Pons (tissue), 1 donor: ENCODE measurements around the gene ITGA8.
A peak's percentile ranks its signal among the peaks of the same experiment; 100 is the strongest.
"Not testable (repeated sequence)": the region's sequence is repeated elsewhere in the genome, so short reads cannot be mapped to it uniquely, and the experiment has no call there.

Experiments
- DNase-seq: peaks from one replicate; pipeline ENCODE4 v3.0.0-alpha.2; 2016; ENCODE audit warnings: low spot score

ITGA8 gene

GRCh38 chr10:15550950-15551349 is 168.8 kb downstream of the ITGA8 start:
- no peak for DNase-seq

GRCh38 chr10:15548331-15548730 is 171.4 kb downstream of the ITGA8 start:
- no peak for DNase-seq

GRCh38 chr10:15546606-15547005 is 173.1 kb downstream of the ITGA8 start:
- no peak for DNase-seq

DNA sequence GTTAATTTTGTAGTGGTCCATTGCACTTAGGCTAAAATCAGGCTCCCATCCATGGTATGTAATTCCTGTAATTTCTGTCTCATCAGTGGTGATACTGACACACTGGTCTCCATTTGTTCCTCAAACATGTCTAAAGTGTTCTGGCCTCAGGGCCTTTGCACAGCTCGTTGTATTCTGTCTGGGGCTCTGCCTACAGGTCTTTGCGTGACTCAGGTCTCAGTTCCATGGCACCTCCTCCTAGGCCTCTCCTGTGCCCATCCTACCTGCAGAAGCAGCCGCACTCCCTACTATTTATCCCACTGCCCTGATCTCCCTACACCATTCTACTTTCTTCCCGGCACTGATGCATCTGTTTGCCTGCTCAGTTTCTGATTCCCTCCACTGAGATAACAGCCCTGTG is 173.8 kb downstream of the ITGA8 start:
- no peak for DNase-seq

GRCh38 chr10:15545266-15545665 is 174.5 kb downstream of the ITGA8 start:
- DNase-seq, result no peak

GRCh38 chr10:15543994-15544393 is 175.7 kb downstream of the ITGA8 start:
- no peak for DNase-seq

DNA sequence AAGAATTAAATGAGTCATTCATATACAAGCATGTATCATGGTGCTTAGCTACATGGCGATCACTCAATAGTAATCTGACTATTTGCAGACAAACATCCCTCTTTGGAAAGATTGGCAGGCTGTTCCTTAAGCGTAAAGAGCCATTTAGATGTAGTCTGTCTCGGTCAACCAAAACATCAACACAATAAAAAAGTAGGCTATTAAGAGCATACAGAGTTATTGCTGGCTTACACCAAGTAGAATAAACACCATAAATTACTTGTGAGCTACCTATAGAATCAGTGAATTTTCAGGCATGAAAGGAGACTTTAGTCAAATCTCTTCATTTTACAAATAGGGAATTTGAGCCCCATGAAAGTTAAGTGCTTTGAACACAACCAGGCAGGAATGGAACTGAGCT is 176.9 kb downstream of the ITGA8 start:
- no peak for DNase-seq

GRCh38 chr10:15541376-15541775 is 178.3 kb downstream of the ITGA8 start:
- no peak for DNase-seq

DNA sequence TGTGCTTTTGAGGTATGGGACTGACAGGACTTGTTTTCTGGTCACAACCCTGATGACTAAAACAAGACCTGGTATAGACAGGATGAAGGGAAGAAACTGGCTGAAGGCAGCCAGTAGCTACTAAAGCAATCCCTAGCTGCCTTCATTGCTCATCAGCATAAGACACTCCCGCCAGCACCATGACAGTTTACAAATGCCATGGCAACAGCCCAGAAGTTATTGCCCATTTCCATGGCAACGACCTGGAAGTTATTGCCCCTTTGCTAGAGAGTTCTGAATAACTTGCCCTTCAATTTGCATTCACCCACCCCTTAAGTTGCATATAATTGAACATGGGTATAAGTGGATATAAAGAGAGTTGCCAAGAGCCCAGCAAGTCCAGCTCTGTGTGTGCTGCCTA is 179.0 kb downstream of the ITGA8 start:
- no peak for DNase-seq

DNA sequence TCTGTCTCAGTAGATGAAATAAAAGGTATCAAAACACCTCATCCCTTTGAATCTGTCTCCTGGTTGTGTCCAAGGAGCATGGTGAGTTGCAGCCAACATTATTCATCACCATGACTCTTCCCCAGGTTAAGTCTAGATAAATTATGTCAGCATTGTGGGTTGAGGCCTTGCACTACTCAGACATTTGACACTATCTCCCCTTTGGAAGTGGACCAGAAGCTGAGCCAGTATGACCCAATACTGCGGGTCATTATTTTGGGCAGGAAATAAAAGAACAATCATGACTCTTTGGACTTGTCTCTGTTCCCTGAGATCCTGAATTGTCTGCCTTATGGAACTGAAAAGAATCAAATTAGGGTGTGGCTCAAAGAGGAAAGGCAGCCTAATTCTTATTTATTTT is 180.5 kb downstream of the ITGA8 start:
- DNase-seq, result no peak

- not testable (repeated sequence) for DNase-seq
Observed at GRCh38 chr10:15534928-15535538, 184.7 kb downstream of the ITGA8 start.

DNA sequence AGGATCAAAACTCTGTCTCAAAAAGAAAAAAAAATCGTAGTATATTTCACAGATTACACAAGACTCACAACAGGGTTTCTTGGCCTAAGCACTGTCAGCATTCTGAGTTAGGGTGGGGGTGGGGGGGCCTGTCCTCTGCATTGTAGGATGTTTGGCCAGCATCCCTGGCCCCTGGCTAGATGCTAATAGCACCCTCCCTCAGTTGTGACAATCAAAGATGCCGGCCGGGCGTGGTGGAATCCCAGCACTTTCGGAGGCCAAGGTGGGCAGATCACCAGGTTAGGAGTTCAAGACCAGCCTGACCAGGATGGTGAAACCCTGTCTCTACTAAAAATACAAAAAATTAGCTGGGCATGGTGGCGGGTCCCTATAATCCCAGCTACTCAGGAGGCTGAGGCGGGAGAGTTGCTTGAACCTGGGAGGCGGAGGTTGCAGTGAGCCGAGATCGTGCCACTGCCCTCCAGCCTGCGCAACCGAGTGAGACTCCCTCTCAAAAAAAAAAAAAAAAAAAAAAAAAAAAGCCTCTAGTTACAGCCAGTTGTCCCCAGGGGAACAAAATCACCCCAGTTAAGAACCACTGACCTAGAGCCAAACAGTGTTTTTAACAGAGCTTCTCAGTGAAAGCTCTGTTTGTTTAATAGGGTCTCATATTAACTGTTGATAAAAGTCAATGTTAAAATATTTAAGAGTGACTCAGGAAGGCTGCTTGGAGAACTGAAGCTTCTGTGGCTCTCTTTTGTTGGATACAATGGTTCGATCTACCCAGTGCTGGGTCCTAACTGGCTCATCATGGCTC is 187.6 kb downstream of the ITGA8 start:
- DNase-seq, result no peak

DNA sequence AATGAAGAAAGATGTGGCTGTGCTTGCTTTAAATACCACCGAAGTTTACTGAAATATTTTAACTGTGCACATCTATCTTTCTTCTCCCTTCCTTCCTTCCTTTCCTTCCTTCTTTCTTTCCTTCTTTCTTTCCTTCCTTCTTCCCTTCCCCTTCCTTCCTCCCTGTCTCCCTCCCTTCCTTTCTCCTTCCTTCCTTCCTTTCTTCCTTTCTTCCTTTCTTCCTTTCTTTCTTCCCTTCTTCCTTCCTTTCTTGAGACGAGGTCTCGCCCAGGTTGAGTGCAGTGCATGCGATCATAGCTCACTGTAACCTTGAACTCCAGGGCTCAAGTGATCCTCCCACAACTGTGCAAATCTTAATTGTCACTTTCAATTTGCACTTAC is 190.9 kb downstream of the ITGA8 start:
- no peak for DNase-seq

GRCh38 chr10:15526754-15527153 is 193.0 kb downstream of the ITGA8 start:
- no peak for DNase-seq

DNA sequence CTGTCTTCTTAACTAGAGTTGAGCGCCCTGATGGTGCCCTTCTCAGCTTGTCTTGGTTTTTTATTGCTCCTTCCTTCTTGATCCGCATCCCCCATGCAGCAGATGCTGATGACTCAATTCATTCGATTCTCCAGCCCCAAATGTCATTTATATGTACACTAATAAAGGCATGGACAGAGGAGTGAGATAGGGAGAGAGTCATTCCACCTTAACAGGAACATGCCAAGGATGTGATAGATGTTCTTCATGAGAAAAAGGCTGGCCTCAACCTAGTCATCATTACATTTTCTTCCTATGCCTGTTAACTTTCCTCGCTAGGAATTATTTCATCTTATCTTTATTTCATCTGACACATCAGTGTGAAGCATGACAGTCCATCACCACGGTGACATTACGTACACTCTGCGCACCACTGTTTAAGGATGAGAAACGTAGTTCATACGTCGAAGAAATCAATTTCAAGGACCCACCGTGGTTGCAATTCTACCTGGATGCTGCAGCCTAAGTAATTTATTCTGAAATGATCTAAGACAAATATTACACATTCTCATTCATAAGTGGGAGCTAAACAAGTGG is 198.3 kb downstream of the ITGA8 start:
- DNase-seq, result no peak

GRCh38 chr10:15518250-15518649 is 201.5 kb downstream of the ITGA8 start:
- DNase-seq, result no peak

DNA sequence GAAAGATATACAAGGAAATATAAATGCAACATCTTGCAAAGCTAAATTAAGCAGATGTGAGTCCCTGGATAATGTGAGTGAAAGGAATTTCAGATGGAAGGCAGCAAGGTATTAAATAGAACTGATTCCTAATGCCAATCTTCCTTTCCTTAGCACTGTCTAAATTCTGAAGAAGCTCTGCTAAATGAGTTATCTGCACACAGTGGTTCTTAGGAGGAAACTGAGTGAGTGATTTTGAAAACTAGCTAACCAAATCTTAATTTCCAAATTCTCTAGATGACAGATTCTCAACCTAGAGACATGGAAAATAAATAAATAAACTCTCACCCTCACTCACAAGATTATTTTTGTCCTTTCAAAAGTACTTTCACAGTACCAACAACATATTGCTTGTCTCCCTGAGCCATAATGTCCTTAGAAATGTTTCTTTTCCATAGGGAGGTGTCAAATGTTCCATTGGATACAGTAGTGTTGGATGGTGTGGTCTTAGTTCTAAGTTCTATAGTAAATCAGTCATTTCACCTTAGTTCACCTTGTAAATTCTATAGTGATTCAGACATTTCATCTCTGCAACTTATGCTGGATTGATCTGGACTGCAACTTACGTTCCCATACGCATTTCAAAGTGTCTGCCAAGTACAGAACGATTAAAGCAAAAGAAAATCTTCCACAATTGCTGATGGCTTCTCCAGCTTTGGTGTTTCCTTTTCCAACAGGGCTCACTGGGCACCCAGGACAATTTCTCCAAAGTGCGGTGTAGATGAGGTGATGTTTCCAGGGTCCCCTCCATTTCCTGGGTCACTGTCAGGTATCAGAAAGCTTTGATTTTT is 203.3 kb downstream of the ITGA8 start:
- DNase-seq, result no peak

DNA sequence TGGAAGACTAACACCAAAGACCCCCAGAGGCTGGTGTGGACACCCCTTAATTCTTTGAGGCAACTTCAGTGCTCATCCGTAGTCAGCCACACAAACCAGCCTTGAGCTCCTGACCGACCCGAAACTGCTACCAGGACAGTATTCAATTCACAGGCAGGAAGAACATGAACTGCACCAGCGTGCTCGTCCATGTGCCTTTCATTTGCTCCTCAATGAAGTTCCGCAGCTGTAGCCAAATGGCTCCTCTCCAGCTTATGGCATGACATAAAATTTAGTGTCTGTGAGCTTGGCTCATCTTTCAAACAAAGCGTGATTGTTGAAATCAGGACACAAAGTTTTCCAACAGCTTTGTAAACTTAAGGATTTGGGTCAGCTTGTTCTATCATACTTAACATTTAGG is 204.5 kb downstream of the ITGA8 start:
- DNase-seq, result peak; percentile 80

GRCh38 chr10:15510963-15511362 is 208.8 kb downstream of the ITGA8 start:
- no peak for DNase-seq

DNA sequence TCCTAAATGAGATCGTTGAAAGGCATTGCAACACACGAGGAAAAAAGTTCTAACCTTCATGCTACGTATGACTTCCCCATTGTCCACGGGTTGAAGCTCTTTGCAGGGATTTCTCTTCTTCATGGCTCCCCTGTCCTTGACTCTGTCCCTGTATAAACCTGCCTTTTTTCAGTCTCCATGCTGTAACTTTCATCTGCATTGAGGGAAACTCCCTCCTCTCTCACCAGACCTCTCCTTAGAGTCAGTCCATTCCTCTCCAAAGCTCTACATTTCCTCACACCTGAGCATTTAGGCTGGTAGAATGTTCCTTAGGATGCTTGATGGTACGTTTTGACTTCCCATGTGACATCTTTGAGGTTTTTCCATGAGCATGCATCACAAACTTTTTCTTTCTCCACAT is 214.4 kb downstream of the ITGA8 start:
- DNase-seq, result no peak

- DNase-seq, result no peak
Observed at GRCh38 chr10:15504101-15504840, 215.5 kb downstream of the ITGA8 start.
